K562 (cell line): ENCODE data around the gene SCAPER. TPM values are rescaled to one million over a fixed set of nuclear protein-coding genes. Genes with fewer than 3 reads are reported as not detected.
A peak's percentile ranks its signal among the peaks of the same experiment; 100 is the strongest.

Experiments
- CHD7 ChIP-seq: fragments of 200-600 bp; sonication (generic); IDR thresholded peaks from one replicate; pipeline ENCODE4 v1.6.1; 2012; ENCODE audit warnings: mild to moderate bottlenecking, low read depth, low read length, inconsistent platforms
- HMGXB4 ChIP-seq: sonication (generic); formaldehyde crosslinking; IDR thresholded peaks from 2 replicates; pipeline ENCODE4 v1.8.1; 2023; ENCODE audit warnings: mild to moderate bottlenecking, missing genetic modification reagents
- KDM2B ChIP-seq: fragments of 250-450 bp; sonication (Bioruptor Pico); IDR thresholded peaks from 2 replicates; pipeline ENCODE4 v1.8.0; 2021; ENCODE audit warnings: mild to moderate bottlenecking, moderate library complexity
- RBFOX2 ChIP-seq: fragments of 200-400 bp; formaldehyde crosslinking; IDR thresholded peaks from 2 replicates; pipeline ENCODE4 v1.6.1; 2017; ENCODE audit warnings: low read depth, mild to moderate bottlenecking, low read length, moderate library complexity
- SMAD4 ChIP-seq: fragments of 250-450 bp; sonication (Bioruptor Pico); conservative IDR thresholded peaks from 2 replicates; pipeline ENCODE4 v1.8.0; 2021; ENCODE audit warnings: inconsistent platforms, mild to moderate bottlenecking, moderate library complexity
- ZMIZ1 ChIP-seq, 2 experiments: fragments of 150-350 bp in 1 of 2; IDR thresholded peaks; 2 replicates each; pipeline ENCODE4 v1.6.1; 2012 to 2016; ENCODE audit warnings: low read depth in 2 of 2, low read length in 2 of 2, mild to moderate bottlenecking in 1 of 2, moderate library complexity in 1 of 2
- ZNF778 ChIP-seq: fragments of 450-650 bp; formaldehyde crosslinking; IDR thresholded peaks from 2 replicates; pipeline ENCODE4 v1.4.0; 2020; ENCODE audit warnings: mild to moderate bottlenecking, moderate library complexity
- polyA plus RNA-seq, 8 experiments: library from polyadenylated mRNA; depleted of rRNA in 4 of 8; stranded (reverse) in 5 of 8; unstranded in 3 of 8; fragments of >200 nt; fragmentation: Nextera tagmentation in 2 of 8; fragmentation: Illumina TruSeq in 1 of 8; extraction: Ambion mirVana in 2 of 8; extraction: Trizol in 1 of 8; gene quantifications; 2 replicates each; pipeline versions ENCODE4 v1.2.1 to v1.2.3, GENCODE V29; 2011 to 2014; ENCODE audit warnings: inconsistent platforms in 1 of 8, missing spikeins in 1 of 8
- total RNA-seq, 7 experiments: library from RNA; depleted of rRNA in 6 of 7; stranded (reverse); fragments of >200 nt in 6 of 7; fragmentation: Illumina TruSeq in 2 of 7; extraction: Trizol in 2 of 7; gene quantifications; 2 replicates each; pipeline versions ENCODE4 v1.2.1 to v1.2.3, GENCODE V29; 2011 to 2021; ENCODE audit warnings: low replicate concordance in 1 of 7

SCAPER gene
- total and polyA plus RNA-seq, 9 of the 15 experiments (the other 6 are each of a cell fraction or from before 2014, with no cell fraction given) = 1.3 to 5.7 (median 3.2) TPM

GRCh38 chr15:76905013-76905839 lies at the start of gene SCAPER (continued):
- no peak for TF ChIP-seq CHD7
- TF ChIP-seq KDM2B = peak; percentile 57; the same call in 1 of the 2 replicates
- TF ChIP-seq RBFOX2 = peak; percentile 72
- 0 out of 2 replicates have a peak, but pooled peaks have one; percentile 58 for TF ChIP-seq SMAD4
- TF ChIP-seq HMGXB4 (CRISPR knock-in tag) = 0 out of 2 replicates have a peak, but pooled peaks have one; percentile 19
- TF ChIP-seq ZNF778 (CRISPR knock-in tag) = no peak
- TF ChIP-seq ZMIZ1 (IDR thresholded peaks at IDR 0.05; ENCODE audit: low read depth in 2 of 2, low read length in 2 of 2) = no peak
